ENCODE measurements around the gene ADGRD2.

Gene ADGRD2

DNA sequence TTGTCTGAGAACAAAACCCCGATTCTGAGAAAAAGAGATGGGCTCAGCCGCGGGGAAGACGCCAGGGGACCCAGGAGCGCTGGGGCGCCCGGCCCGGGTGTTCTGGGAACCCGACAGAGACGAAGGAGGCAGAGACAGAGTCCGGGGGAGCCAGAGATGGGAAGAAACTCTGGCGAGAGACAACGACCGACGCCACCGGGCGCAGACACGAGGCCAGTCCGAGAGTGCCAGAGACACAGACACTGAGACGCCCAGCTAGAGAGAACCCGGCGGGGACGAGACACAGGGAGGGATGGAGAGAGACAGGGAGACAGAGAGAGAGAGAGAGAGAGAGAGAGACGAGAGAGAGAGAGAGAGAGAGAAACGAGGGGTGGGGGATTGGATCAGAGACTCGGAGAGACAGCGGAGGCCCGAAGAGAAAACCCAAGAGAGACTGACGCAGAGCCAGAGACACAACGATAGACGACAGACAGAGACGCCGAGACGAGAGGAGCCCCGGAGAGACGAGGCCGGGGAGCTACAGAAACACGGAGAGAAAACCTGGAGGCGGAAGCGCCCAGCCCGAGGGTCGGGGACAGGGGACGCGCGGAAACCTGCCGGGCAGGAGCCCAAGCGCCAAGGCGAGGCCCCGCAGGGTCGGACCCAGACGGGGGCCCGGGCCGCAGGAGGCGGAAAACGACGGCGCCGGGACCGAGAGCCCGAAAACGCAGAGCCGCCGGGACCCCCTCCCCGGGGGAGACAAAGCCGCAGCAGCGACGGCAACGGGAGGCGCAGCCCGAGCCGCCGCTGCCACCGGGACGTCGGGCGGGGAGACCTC is 53.7 kb downstream of the ADGRD2 start:
- no peak for DNase-seq
- in situ Hi-C loops (cut with MboI; ENCODE audit: low pct_unique_long_range_greater_than_20kb, low sequenced_read_pairs): no loop called here

DNA sequence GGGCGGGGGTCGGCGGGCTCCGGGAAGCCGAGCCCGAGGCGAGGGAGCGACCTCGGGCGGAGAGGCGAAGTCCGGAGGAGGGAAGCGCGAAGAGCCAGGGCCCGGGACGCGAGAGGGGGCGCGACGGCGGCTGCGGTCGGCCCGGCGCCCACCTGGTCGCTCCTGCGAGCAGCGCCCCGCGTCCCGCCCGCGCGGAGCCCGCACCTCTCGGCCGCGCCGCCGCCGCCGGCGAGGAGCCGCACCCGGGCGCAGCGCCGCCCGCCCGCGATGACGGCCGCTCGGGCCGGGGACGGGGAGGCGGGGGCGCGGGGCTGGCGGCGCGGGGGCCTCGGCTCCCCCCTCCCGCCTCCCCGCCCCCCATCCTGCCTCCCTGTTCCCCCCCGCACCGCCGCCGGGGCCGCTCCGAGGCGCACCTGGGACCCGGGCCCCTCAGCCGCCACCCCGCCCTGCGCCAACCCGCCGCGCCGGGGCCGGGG is 54.3 kb downstream of the ADGRD2 start:
- no peak for DNase-seq
- in situ Hi-C loops (cut with MboI; ENCODE audit: low pct_unique_long_range_greater_than_20kb, low sequenced_read_pairs): no loop called here

DNA sequence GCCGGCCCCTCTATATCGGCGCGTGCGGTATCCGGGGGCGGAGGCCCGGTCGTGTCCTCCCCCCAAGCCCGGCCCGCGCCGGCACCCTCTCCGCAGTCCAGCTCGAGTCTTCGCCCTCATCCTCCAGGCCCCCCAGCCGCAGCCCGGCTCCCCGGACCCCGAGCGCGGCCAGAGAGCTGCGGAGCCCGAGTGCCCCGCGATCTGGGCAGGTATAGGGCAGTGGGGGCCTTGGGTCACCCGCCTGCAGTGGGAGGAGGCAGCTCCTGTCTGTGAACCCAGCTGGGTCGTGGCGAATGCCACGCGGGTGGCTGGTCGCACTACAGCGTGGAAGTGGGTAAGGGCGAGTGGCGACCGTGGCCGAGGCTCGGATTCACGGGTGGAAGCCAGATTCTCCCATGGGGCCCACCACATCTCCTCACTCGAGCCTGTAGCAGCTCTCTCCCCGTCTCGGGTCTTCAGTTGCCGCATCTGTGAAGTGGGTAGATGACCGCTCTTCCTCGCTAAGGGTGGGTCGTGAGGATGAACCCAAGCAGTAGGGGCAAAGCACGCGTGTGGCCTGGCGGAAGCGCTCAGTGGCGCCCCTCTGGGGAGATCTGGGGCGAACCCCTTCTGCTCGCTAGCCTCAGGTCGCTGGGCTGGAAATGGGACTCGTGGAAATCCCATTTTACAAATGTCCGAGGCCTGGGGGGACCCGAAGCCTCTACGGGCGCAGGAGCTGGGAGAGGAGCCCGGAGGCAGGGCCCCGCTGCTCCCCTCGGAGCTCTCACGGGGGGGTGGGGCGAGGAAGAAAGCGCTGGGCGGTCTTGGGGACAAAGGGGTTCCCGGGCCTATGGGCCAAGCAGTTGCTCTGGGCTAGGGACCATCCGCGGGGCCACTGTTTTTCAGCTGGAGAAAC is 55.0 kb downstream of the ADGRD2 start:
- no peak for DNase-seq
- in situ Hi-C loops (cut with MboI; ENCODE audit: low pct_unique_long_range_greater_than_20kb, low sequenced_read_pairs): no loop called here

- in situ Hi-C loops (cut with MboI; ENCODE audit: low pct_unique_long_range_greater_than_20kb, low sequenced_read_pairs): no loop called here
- no peak for DNase-seq
Observed at GRCh38 chr9:124505901-124506346, 55.7 kb downstream of the ADGRD2 start.

- in situ Hi-C loops (cut with MboI; ENCODE audit: low pct_unique_long_range_greater_than_20kb, low sequenced_read_pairs): no loop called here
Observed at GRCh38 chr9:124506433-124506832, 56.2 kb downstream of the ADGRD2 start.

GRCh38 chr9:124506931-124507879 is 57.0 kb downstream of the ADGRD2 start, which contains the start of gene NR5A1:
TSS of gene NR5A1 (minus strand) at chr9:124507399. CDS start at chr9:124503395, 4,004 bp downstream.
- no peak for DNase-seq
- in situ Hi-C loops (cut with MboI; ENCODE audit: low pct_unique_long_range_greater_than_20kb, low sequenced_read_pairs): no loop called here

More at GRCh38 chr9:124506433-124506832, 56.2 kb downstream of the ADGRD2 start:
- DNase-seq: no peak

DNA sequence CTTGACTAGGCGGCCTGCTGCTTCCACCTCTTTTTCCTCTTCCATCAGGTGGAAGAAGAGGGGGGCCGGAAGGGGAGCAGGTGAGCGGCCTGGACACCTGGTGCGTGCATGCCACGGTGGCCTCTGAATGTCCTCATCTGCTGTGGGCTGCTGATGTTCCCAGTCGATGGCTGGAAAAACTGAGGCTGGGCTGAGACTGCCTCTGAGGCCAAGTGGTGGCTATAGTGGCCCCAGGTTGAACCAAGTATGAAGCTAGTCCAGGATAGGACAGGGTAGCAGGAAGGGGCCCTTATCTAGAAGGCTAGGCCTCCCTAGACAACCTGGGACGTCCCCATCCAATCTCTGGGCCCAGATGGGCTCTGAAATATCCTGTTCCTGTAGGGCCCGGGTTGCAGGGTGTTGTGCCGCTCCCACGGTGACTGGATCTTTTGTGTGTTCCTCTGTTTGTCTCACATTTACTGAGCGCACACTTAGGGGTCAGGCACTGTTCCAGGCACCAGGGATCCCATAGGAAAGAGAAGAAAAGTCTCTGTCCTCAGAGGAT is 57.7 kb downstream of the ADGRD2 start:
- in situ Hi-C loops (cut with MboI; ENCODE audit: low pct_unique_long_range_greater_than_20kb, low sequenced_read_pairs): no loop called here
- DNase-seq: no peak

GRCh38 chr9:124510650-124511425 is 60.6 kb downstream of the ADGRD2 start:
- DNase-seq: no peak
- in situ Hi-C loops (cut with MboI; ENCODE audit: low pct_unique_long_range_greater_than_20kb, low sequenced_read_pairs): no loop called here

- in situ Hi-C loops (cut with MboI; ENCODE audit: low pct_unique_long_range_greater_than_20kb, low sequenced_read_pairs): no loop called here
- no peak for DNase-seq
Observed at GRCh38 chr9:124511426-124511840, 61.2 kb downstream of the ADGRD2 start.

DNA sequence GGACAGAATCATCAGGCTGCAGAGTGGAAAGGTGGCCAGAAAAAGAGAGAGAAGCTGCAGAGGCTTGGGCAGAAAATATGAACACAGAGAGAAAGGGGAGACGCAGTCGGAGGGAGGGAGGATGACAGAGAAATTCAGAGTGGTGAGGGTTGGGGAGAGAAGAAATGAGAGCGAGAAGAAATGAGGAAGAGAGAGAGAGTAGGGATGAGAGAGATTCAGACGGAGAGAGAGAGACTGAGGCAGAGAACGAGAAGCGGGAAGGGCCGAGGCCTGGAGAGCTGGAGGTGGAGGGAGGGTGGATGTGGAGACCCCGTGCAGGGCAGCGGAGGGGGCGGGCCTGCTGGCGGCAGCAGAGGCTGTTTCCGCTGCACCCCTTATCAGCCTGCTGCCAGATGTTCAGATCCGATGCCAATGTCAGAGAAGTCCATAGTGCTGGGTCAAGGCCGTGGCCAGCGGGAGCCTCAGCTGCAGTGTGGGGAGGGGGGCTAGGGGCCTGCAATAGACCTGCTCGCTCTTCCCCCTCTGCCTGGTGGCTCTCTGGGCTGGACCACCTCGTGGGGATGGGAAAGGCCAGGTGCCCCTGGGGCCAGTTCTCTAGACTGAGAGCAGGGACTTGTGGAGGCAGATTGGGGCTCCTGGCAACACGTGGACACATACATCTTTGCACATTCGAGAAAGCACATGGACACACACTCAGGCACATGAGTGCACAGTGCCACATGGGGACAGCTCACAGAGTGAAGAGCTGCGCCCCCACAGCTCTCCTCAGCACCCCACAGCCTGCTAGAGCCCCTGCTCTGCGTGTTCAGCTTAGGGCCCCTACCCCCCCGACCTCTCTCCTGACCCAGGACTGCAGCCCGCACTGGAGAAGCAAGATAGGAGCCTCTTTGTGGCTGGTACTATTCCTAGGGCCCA is 61.9 kb downstream of the ADGRD2 start:
- in situ Hi-C loops (cut with MboI; ENCODE audit: low pct_unique_long_range_greater_than_20kb, low sequenced_read_pairs): no loop called here
- DNase-seq: no peak

- no peak for DNase-seq
Observed at GRCh38 chr9:124512806-124513204, 62.6 kb downstream of the ADGRD2 start.

GRCh38 chr9:124513376-124513994 is 63.2 kb downstream of the ADGRD2 start:
- in situ Hi-C loops (cut with MboI; ENCODE audit: low pct_unique_long_range_greater_than_20kb, low sequenced_read_pairs): no loop called here
- peak; percentile 53 for DNase-seq

More at GRCh38 chr9:124512806-124513204, 62.6 kb downstream of the ADGRD2 start:
- in situ Hi-C loops (cut with MboI; ENCODE audit: low pct_unique_long_range_greater_than_20kb, low sequenced_read_pairs): no loop called here

DNA sequence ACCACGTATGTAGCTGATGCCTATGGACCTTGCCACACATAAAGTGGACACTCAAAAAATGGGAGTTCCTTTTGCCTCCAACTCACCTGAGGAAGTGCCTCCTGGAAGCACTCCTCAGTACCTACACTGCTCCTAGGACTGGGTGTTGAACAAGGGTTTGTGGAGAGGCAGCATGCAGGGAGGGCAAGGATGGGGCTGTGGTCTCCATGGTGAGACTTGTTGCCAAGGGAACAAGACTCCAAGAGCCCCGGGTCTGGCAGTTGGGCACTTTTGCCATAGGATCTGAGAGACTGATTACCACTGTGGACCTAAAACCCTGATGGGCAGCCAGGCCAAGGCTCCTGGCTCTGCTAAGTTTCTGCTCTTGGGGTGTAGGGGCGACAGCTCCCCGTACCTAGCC is 63.9 kb downstream of the ADGRD2 start:
- no peak for DNase-seq
- in situ Hi-C loops (cut with MboI; ENCODE audit: low pct_unique_long_range_greater_than_20kb, low sequenced_read_pairs): no loop called here

- DNase-seq: no peak
- in situ Hi-C loops (cut with MboI; ENCODE audit: low pct_unique_long_range_greater_than_20kb, low sequenced_read_pairs): no loop called here
Observed at GRCh38 chr9:124514874-124515273, 64.6 kb downstream of the ADGRD2 start.

DNA sequence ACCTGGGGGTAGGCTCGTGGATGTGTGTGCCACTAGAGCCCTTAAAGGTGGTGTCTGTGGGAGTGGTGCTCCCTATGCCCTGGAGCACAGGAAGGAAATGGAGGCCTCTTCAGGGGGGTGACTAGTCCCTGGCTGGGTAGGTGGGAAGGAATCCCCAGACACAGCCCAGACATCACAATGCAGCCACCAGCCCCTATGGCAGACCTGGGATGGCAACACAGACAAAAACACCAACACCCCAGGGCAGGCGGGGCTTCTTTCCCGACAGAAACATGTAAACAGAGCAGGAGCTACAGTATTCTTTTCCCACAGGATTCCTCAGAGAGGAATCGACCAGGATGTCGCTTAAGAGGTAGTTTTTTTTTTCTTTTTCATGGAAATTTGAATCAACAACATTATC is 67.3 kb downstream of the ADGRD2 start:
- in situ Hi-C loops (cut with MboI; ENCODE audit: low pct_unique_long_range_greater_than_20kb, low sequenced_read_pairs): no loop called here
- no peak for DNase-seq

GRCh38 chr9:124518116-124518515 is 67.9 kb downstream of the ADGRD2 start:
- in situ Hi-C loops (cut with MboI; ENCODE audit: low pct_unique_long_range_greater_than_20kb, low sequenced_read_pairs): no loop called here
- no peak for DNase-seq
